GM19193 (cell line): ENCODE results near the gene RFLNA.

Experiments
- POLR2A ChIP-seq: IDR thresholded peaks from 4 replicates; pipeline ENCODE4 v1.6.1; 2011; ENCODE audit not compliant: insufficient read depth, insufficient read length; ENCODE audit errors: extremely low read depth

RFLNA gene

GRCh38 chr12:124317400-124317799, 22.5 kb downstream of the RFLNA start:
- TF ChIP-seq POLR2A, result no peak

GRCh38 chr12:124318278-124319020, 23.6 kb downstream of the RFLNA start:
- TF ChIP-seq POLR2A, result no peak

- no peak for TF ChIP-seq POLR2A
Measured at GRCh38 chr12:124319368-124320050, 24.6 kb downstream of the RFLNA start.

- no peak for TF ChIP-seq POLR2A
Measured at GRCh38 chr12:124321040-124321481, 26.2 kb downstream of the RFLNA start.

- peak; percentile 15 for TF ChIP-seq POLR2A
Measured at GRCh38 chr12:124321556-124322270, 26.8 kb downstream of the RFLNA start.

- no peak for TF ChIP-seq POLR2A
Measured at GRCh38 chr12:124322271-124322998, 27.5 kb downstream of the RFLNA start.

GRCh38 chr12:124323771-124324530, 29.1 kb downstream of the RFLNA start:
- TF ChIP-seq POLR2A, result peak; percentile 19

- no peak for TF ChIP-seq POLR2A
Measured at GRCh38 chr12:124324803-124325705, 30.2 kb downstream of the RFLNA start.

GRCh38 chr12:124326104-124326503, 31.2 kb downstream of the RFLNA start:
- TF ChIP-seq POLR2A, result no peak

- no peak for TF ChIP-seq POLR2A
Measured at GRCh38 chr12:124326871-124327270, 32.0 kb downstream of the RFLNA start.

- TF ChIP-seq POLR2A, result no peak
Measured at GRCh38 chr12:124327362-124328043, 32.6 kb downstream of the RFLNA start.

GRCh38 chr12:124328116-124328515, 33.2 kb downstream of the RFLNA start:
- TF ChIP-seq POLR2A, result no peak

GRCh38 chr12:124328636-124329035, 33.7 kb downstream of the RFLNA start:
- TF ChIP-seq POLR2A, result no peak

- no peak for TF ChIP-seq POLR2A
Measured at GRCh38 chr12:124332058-124332672, 37.3 kb downstream of the RFLNA start.
